ENCODE measurements around the gene ZSCAN18.

GRCh38 chr19:58091251-58091995, 6.6 kb downstream of the ZSCAN18 start:
- TF ChIP-seq CTCF (IDR thresholded peaks at IDR 0.05): no peak
- no peak for TF ChIP-seq POLR2A (IDR thresholded peaks at IDR 0.05)

All from esophagus squamous epithelium (tissue), 4 donors.